Kidney epithelial cell (primary cell): ENCODE data around the gene FGD5. TPM values are rescaled to one million over a fixed set of nuclear protein-coding genes. Genes with fewer than 3 reads are reported as not detected.

ENCODE experiments used
- DNase-seq: peaks from one replicate; pipeline ENCODE4 v3.0.0-alpha.2; 2010; ENCODE audit warnings: low read depth
- H3K27me3 ChIP-seq: 2 replicates; pipeline ENCODE4 v1.6.0; 2011; ENCODE audit warnings: low read length; ENCODE audit not compliant: control insufficient read depth, insufficient read depth
- H3K36me3 ChIP-seq: 2 replicates; pipeline ENCODE4 v1.5.1; 2011; ENCODE audit warnings: low read length; ENCODE audit not compliant: control insufficient read depth, insufficient read depth
- H3K4me3 ChIP-seq: 2 replicates; pipeline ENCODE4 v1.5.1; 2011; ENCODE audit warnings: low read depth, mild to moderate bottlenecking, control low read depth, low read length
- total RNA-seq: library from RNA; depleted of rRNA; stranded (reverse); fragments of >200 nt; gene quantifications from 2 replicates; pipeline ENCODE4 v1.2.3, GENCODE V29; 2015
- TF ChIP-seq, protein P1 (sequence below): IDR thresholded peaks from 2 replicates; pipeline ENCODE4 v1.5.1; 2011; ENCODE audit warnings: mild to moderate bottlenecking, moderate library complexity, low read length, control low read depth, inconsistent platforms; ENCODE audit not compliant: insufficient read depth, poor library complexity, severe bottlenecking

The FGD5 gene
- total RNA-seq, 1 donor from 2014 or later, result 1.4 TPM

DNA sequence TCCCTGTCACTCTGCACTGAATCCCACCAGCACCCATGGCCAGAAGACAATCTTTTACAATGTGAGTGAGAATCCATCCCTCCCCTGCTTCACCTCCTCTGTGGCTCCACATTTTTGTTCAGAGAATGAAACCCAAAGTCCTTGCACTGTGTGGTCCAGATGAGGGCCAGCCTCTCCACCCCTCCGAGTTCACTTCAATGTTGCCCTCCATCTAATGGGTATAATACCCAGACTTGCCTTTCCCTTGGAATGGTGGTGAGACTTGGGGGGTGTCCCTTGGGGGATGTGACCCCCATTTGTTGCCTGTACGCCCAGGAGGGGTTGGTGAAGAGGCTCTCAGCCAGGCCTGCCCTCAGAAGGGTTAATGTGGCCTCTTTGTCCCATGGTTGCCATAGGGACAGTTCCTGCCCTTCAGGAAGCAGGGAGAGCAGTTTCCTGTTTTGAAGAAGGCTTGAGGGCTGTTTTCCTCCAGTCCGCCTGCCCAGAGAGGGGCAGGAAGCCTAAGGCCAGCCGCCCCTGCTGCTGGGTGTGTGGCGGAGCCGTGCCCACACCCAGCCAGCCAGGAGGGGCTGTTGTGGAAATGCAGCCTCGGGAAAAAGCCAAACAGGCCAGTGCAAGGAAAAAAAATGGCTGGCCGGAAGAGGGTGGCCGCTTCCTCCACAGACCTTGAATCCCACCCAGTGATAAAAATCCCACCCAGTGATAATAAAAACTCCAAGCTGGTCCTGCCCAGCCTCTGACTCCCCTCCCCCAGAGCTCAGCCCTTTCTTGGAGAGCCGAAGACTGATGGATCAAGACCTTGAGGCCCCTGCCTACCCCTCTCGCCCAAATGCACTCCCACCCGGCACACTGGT, 14.6 kb upstream of the FGD5 start:
- Histone ChIP-seq H3K27me3 (peaks cover 32% of the 10 kb centered on the region), H3K36me3 (no peaks in the 10 kb centered on the region), H3K4me3 (no peak overlapping the region)
- TF ChIP-seq, protein P1, sequence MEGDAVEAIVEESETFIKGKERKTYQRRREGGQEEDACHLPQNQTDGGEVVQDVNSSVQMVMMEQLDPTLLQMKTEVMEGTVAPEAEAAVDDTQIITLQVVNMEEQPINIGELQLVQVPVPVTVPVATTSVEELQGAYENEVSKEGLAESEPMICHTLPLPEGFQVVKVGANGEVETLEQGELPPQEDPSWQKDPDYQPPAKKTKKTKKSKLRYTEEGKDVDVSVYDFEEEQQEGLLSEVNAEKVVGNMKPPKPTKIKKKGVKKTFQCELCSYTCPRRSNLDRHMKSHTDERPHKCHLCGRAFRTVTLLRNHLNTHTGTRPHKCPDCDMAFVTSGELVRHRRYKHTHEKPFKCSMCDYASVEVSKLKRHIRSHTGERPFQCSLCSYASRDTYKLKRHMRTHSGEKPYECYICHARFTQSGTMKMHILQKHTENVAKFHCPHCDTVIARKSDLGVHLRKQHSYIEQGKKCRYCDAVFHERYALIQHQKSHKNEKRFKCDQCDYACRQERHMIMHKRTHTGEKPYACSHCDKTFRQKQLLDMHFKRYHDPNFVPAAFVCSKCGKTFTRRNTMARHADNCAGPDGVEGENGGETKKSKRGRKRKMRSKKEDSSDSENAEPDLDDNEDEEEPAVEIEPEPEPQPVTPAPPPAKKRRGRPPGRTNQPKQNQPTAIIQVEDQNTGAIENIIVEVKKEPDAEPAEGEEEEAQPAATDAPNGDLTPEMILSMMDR, result no peak
- DNase-seq, result no peak

DNA sequence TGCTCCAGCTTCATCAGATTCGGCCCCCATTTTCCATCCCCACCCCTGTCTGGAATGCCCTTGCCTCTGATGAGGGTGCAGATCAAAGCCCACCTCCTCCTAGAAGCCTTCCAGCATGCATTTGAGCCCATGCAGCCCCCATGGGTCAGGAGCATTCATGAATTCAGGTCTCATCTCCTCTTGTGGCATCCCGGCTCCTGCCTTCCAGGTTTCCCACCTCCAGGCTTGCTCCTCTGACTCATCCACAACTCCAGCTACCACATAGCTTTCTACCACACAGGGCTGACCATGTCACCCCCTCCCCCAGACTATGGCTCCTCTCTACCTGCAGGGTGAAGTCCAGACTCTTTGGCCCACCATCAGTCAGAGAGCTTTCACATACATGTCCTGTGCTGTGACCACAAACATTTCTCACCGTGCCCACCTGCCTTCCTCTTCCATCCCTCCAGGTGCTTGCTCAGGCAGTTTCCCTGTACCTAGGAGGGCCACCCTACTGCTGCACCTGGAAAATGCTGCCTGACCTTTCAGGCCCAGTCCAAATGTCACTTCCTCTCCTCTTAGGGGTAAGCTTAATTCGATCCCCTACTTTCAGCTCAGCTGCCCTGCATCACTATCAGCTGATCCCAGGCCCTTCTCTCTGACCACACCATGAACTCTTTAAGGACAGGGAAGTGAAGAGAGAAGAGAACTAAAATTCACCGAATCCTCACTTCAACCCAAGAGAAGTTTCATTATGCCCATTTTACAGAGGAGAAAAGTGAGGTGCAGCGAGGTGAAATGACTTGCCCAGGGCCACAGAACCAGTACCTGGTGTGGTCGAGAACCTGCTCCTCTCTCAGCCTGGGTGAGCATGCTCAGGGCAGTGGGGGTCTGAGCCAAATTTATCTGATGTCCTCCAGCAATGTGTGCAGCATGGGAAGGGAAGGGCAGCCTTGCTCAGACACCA, 13.7 kb upstream of the FGD5 start:
- Histone ChIP-seq H3K36me3 (no peaks in the 10 kb centered on the region), H3K27me3 (peaks cover 42% of the 10 kb centered on the region), H3K4me3 (no peak overlapping the region)
- DNase-seq, result no peak
- TF ChIP-seq, protein P1, result no peak

DNA sequence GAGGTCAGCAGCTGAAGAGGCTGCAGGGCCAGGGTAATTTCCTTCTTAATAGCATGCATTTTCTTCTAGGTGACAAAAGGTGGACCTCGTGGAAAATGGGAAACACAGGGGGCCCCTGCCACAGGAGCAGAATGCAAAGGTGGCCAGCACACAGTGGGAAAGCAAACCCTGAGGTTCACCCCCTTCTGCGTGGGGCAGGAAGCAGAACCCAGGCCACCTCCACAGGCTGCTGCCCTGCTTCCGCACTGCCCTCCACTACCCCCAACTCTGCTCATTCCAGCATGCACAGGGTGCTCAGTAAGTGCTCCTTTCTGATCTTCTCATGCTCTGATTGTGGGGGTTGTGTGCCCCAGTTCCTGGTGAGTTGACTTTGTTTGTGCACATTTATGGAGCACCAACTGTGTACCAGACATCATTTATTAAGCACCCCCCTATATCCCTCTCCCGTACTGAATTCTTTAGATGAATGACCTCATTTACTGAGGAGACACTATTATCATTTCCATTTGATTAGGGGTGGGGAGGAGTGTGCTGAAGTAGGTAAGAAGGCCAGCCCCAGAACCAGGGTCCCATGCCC, 12.7 kb upstream of the FGD5 start:
- Histone ChIP-seq H3K36me3 (no peaks in the 10 kb centered on the region), H3K4me3 (no peak overlapping the region), H3K27me3 (peaks cover 49% of the 10 kb centered on the region)
- TF ChIP-seq, protein P1, result no peak
- no peak for DNase-seq

DNA sequence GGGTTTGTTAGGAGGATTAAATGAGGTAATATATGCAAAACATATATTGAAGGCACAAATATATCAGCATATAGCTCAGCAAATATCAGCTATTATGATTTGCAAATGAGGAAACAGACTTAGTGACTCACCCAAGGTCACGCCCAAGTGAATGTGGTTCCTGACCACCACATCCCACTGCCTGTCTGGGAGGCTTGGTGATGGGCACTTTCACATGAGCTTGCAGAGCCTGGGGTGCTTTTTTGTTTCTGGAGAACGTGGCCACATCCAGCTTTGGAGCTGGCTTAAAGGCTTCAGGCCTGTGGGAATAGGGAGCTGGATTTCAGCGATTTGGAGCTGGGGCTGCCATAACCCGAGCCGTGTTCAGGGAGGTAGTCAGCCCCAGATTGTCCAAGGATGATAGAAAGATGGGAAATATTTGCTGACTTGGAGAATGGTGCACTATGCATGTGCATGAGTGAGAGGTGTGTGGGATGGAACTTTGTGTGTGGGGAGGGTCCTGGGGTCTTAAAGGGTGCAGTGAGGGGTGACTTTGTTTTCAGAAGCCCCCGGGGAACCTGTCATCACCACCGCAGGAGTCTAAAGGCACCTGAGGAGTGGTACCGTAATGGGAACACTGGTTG, 12.0 kb upstream of the FGD5 start:
- Histone ChIP-seq H3K27me3 (peaks cover 53% of the 10 kb centered on the region), H3K36me3 (no peaks in the 10 kb centered on the region), H3K4me3 (no peak overlapping the region)
- TF ChIP-seq, protein P1, result no peak
- DNase-seq, result no peak

DNA sequence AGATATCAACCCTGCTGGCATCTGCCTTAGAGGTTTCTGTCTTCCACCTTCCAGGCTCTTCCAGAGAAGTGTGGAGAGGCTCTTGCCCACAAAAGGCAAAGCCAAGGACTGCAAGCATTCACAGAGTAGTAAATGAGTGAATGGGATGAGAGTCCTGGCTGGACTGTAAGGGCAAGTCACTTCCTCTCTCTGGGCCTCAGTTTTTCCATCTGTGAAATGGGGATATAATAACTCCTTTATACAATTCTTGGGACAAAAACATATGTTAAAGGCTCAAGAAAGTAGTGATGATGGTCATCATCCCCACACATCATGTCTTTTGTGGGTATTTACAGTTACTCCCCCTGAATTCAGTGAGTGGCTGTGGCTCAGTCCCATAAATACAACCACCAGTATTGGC, 10.7 kb upstream of the FGD5 start:
- H3K4me3 ChIP-seq, result no peak overlapping the region
- peaks cover 51% of the 10 kb centered on the region for H3K27me3 ChIP-seq
- TF ChIP-seq, protein P1, result no peak
- DNase-seq, result no peak
- no peaks in the 10 kb centered on the region for H3K36me3 ChIP-seq
